HCT116 (cell line): ENCODE data around the gene GALNT2. TPM values are rescaled to one million over a fixed set of nuclear protein-coding genes. Genes with fewer than 3 reads are reported as not detected.

Experiments
- ATAC-seq: fragments of 200-7000 bp; cut with Tn5 transposase; 2 replicates; pipeline ENCODE4 v1.9.1; 2020; ENCODE audit warnings: mild to moderate bottlenecking, moderate library complexity
- BruUV-seq: library from RNA; stranded (reverse); fragments of 400-500 nt; replicated peaks from 2 replicates; lab custom pipeline; 2021; lab: Mats Ljungman, UMichigan
- CTCF ChIA-PET: fragments of 300-600 bp; sonication (Branson Sonifier 250); formaldehyde crosslinking; loops from one replicate; lab custom pipeline; 2021; ENCODE audit warnings: antibody characterized with exemption; lab: Charles Lee
- POLR2A ChIA-PET: fragments of 300-600, 350-600 bp; sonication (Branson Sonifier 250); formaldehyde crosslinking; loops from one replicate; lab custom pipeline; 2021; ENCODE audit warnings: antibody characterized with exemption; lab: Charles Lee
- RAD21 ChIA-PET, 2 experiments: fragments of 300-600 bp; sonication (Branson Sonifier 250); formaldehyde crosslinking; loops; one replicate each; lab custom pipeline; 2023; ENCODE audit warnings: low total read pairs in 2 of 2; ENCODE audit not compliant: uncharacterized antibody in 2 of 2, unreplicated experiment in 2 of 2, low non-redundant PET in 1 of 2; lab: Charles Lee
- DNase-seq: peaks from one replicate; pipeline ENCODE4 v3.0.0-alpha.2; 2010; ENCODE audit warnings: low read depth, low spot score
- H2AFZ ChIP-seq: fragments of 200-600 bp; shearing (Covaris generic), sonication (generic); 2 replicates; pipeline ENCODE4 v1.6.1; 2017; ENCODE audit warnings: low read depth, mixed run types, mixed read lengths, antibody characterized with exemption, low read length; ENCODE audit not compliant: poor library complexity, severe bottlenecking
- H3K27ac ChIP-seq: 2 replicates; pipeline ENCODE4 v1.5.1; 2012; ENCODE audit warnings: low read depth, low read length
- H3K27me3 ChIP-seq: fragments of 200-600 bp; sonication (generic); 2 replicates; pipeline ENCODE4 v1.6.1; 2016; ENCODE audit warnings: mixed run types, low read length, mixed read lengths; ENCODE audit not compliant: insufficient read depth
- H3K36me3 ChIP-seq, 2 experiments: fragments of 200-500 bp in 1 of 2; fragments of 200-600 bp in 1 of 2; sonication (Bioruptor generic) in 1 of 2; sonication (generic) in 1 of 2; 2 replicates each; pipeline versions ENCODE4 v1.5.1 to v1.6.1; 2014 to 2016; ENCODE audit warnings: low read length in 2 of 2, inconsistent platforms in 1 of 2, mixed read lengths in 1 of 2, mixed run types in 1 of 2; ENCODE audit not compliant: insufficient read depth in 2 of 2, control insufficient read depth in 1 of 2
- H3K4me1 ChIP-seq, 2 experiments: fragments of 200-600 bp in 1 of 2; sonication (generic) in 1 of 2; 2 replicates each; pipeline versions ENCODE4 v1.5.1 to v1.6.1; 2012 to 2017; ENCODE audit warnings: low read length in 2 of 2, inconsistent platforms in 1 of 2, mild to moderate bottlenecking in 1 of 2, mixed read lengths in 1 of 2, mixed run types in 1 of 2, moderate library complexity in 1 of 2; ENCODE audit not compliant: insufficient read depth in 2 of 2, control insufficient read depth in 1 of 2
- H3K4me2 ChIP-seq: fragments of 200-600 bp; sonication (generic); 2 replicates; pipeline ENCODE4 v1.6.1; 2017; ENCODE audit warnings: mixed run types, low read length, mixed read lengths
- H3K4me3 ChIP-seq, 2 experiments: fragments of 200-600 bp in 1 of 2; sonication (generic) in 1 of 2; replicated peaks in 1 of 2; 2 replicates each; pipeline ENCODE4 v1.5.1; 2011 to 2016; ENCODE audit warnings: low read length in 2 of 2, control low read depth in 1 of 2, low read depth in 1 of 2, mild to moderate bottlenecking in 1 of 2, mixed read lengths in 1 of 2, mixed run types in 1 of 2
- H3K79me2 ChIP-seq: fragments of 200-600 bp; sonication (generic); 2 replicates; pipeline ENCODE4 v1.6.1; 2017; ENCODE audit warnings: mild to moderate bottlenecking, mixed run types, low read length, moderate library complexity, mixed read lengths; ENCODE audit not compliant: insufficient read depth
- H3K9ac ChIP-seq: fragments of 200-600 bp; sonication (generic); 2 replicates; pipeline ENCODE4 v1.6.1; 2016; ENCODE audit warnings: low read length, mixed read lengths
- H3K9me2 ChIP-seq: fragments of 200-600 bp; sonication (generic), shearing (Covaris generic); 2 replicates; pipeline ENCODE4 v1.6.1; 2017; ENCODE audit warnings: mixed run types, mild to moderate bottlenecking, moderate library complexity; ENCODE audit not compliant: insufficient read depth
- H3K9me3 ChIP-seq, 2 experiments: fragments of 200-500 bp in 1 of 2; fragments of 200-600 bp in 1 of 2; sonication (Bioruptor generic) in 1 of 2; sonication (generic) in 1 of 2; 2 replicates each; pipeline ENCODE4 v1.6.1; 2014 to 2017; ENCODE audit warnings: low read length in 2 of 2, mixed read lengths in 2 of 2, inconsistent platforms in 1 of 2, low read depth in 1 of 2, mild to moderate bottlenecking in 1 of 2, mixed run types in 1 of 2, moderate library complexity in 1 of 2; ENCODE audit not compliant: control insufficient read depth in 1 of 2, insufficient read depth in 1 of 2
- H4K20me1 ChIP-seq: fragments of 200-600 bp; sonication (generic), shearing (Covaris generic); 2 replicates; pipeline ENCODE4 v1.6.1; 2017; ENCODE audit warnings: mixed run types, mild to moderate bottlenecking, moderate library complexity; ENCODE audit not compliant: insufficient read depth
- CTCF ChIP-seq, 3 experiments: fragments of 200-600 bp in 1 of 3; sonication (generic) in 1 of 3; IDR thresholded peaks in 2 of 3; conservative IDR thresholded peaks in 1 of 3; 2 replicates each; pipeline ENCODE4 v1.5.1; 2012 to 2017; ENCODE audit warnings: low read depth in 2 of 3, low read length in 2 of 3, antibody characterized with exemption in 1 of 3, borderline replicate concordance in 1 of 3, control low read depth in 1 of 3, mild to moderate bottlenecking in 1 of 3, mixed read lengths in 1 of 3, mixed run types in 1 of 3, moderate library complexity in 1 of 3; ENCODE audit not compliant: insufficient read depth in 1 of 3
- ELF1 ChIP-seq: IDR thresholded peaks from 2 replicates; pipeline ENCODE4 v1.6.1; 2012; ENCODE audit warnings: low read depth, borderline replicate concordance
- EZH2 ChIP-seq: fragments of 200-600 bp; sonication (generic); IDR thresholded peaks from 2 replicates; pipeline ENCODE4 v1.6.1; 2017; ENCODE audit warnings: antibody characterized with exemption, mixed run types
- FOSL1 ChIP-seq: IDR thresholded peaks from 2 replicates; pipeline ENCODE4 v1.6.1; 2012; ENCODE audit warnings: low read depth
- JUND ChIP-seq: IDR thresholded peaks from 2 replicates; pipeline ENCODE4 v1.6.1; 2012
- MAX ChIP-seq: IDR thresholded peaks from 2 replicates; pipeline ENCODE4 v1.6.1; 2012
- POLR2A ChIP-seq: IDR thresholded peaks from 2 replicates; pipeline ENCODE4 v1.7.0; 2011; ENCODE audit warnings: borderline replicate concordance; ENCODE audit not compliant: insufficient read depth, insufficient read length; ENCODE audit errors: extremely low read depth
- POLR2AphosphoS5 ChIP-seq: IDR thresholded peaks from 2 replicates; pipeline ENCODE4 v1.6.1; 2011; ENCODE audit warnings: mild to moderate bottlenecking, low read depth, low read length, moderate library complexity
- REST ChIP-seq: IDR thresholded peaks from 2 replicates; pipeline ENCODE4 v1.6.1; 2012; ENCODE audit warnings: low read depth
- SP1 ChIP-seq: IDR thresholded peaks from 2 replicates; pipeline ENCODE4 v1.6.1; 2012; ENCODE audit warnings: low read depth
- SRF ChIP-seq: IDR thresholded peaks from 2 replicates; pipeline ENCODE4 v1.6.1; 2012; ENCODE audit warnings: low read depth
- TCF7L2 ChIP-seq: IDR thresholded peaks from 2 replicates; pipeline ENCODE4 v1.7.0; 2011; ENCODE audit warnings: borderline replicate concordance, inconsistent platforms; ENCODE audit not compliant: insufficient read depth, insufficient read length; ENCODE audit errors: extremely low read depth
- ZFX ChIP-seq: fragments of 450-650 bp; IDR thresholded peaks from 2 replicates; pipeline ENCODE4 v1.6.1; 2017
- intact Hi-C: fragments of 100-400 bp; cut with micrococcal nuclease; formaldehyde crosslinking; loops from 2 replicates; pipeline ENCODE4 v1.10.0; 2022
- total RNA-seq: library from RNA; stranded (reverse); gene quantifications from one replicate; pipeline ENCODE4 v1.2.1, GENCODE V29; 2021; ENCODE audit not compliant: unreplicated experiment

The GALNT2 gene
- total RNA-seq, 1 experiment from 2014 or later = 40.8 TPM

GRCh38 chr1:230074762-230075161 lies 7.7 kb downstream of the GALNT2 start:
- intact Hi-C loops = no loop called here
- Histone ChIP-seq H3K9me3 (no peaks in the 10 kb centered on the region), H3K79me2 (peaks cover 50% of the 10 kb centered on the region), H3K9me2 (no peaks in the 10 kb centered on the region), H3K27ac (no peak overlapping the region), H3K36me3 (no peaks in the 10 kb centered on the region), H3K4me3 (no peak overlapping the region), H3K9ac (no peak overlapping the region), H3K4me2 (no peak overlapping the region), H3K27me3 (no peaks in the 10 kb centered on the region), H3K4me1 (no peaks in the 10 kb centered on the region), H2AFZ (no peak overlapping the region), H4K20me1 (peaks cover 3% of the 10 kb centered on the region; the same call in 1 of the 2 replicates)
- no peak for DNase-seq
- RAD21 ChIA-PET = no interaction called here
- CTCF ChIA-PET = no interaction called here
- POLR2A ChIA-PET = no interaction called here
- TF ChIP-seq POLR2A (no peak), CTCF (IDR thresholded peaks at IDR 0.05 in 2 of 3, conservative IDR thresholded peaks at IDR 0.05 in 1 of 3; ENCODE audit: borderline replicate concordance in 1 of 3, insufficient read depth in 1 of 3, low read depth in 2 of 3, low read length in 2 of 3) (no peak), TCF7L2 (no peak), ZFX (no peak)
- no peak for ATAC-seq
- no TSS peak for BruUV-seq

GRCh38 chr1:230076121-230076520 lies 9.1 kb downstream of the GALNT2 start:
- Histone ChIP-seq H3K9ac (no peak overlapping the region), H3K36me3 (no peaks in the 10 kb centered on the region), H3K27ac (no peak overlapping the region), H2AFZ (no peak overlapping the region), H3K4me3 (no peak overlapping the region), H4K20me1 (no peaks in the 10 kb centered on the region), H3K4me2 (no peak overlapping the region), H3K9me2 (no peaks in the 10 kb centered on the region), H3K27me3 (no peaks in the 10 kb centered on the region), H3K79me2 (peaks cover 48% of the 10 kb centered on the region), H3K9me3 (no peaks in the 10 kb centered on the region), H3K4me1 (no peaks in the 10 kb centered on the region)
- no peak for DNase-seq
- POLR2A ChIA-PET = no interaction called here
- RAD21 ChIA-PET = no interaction called here
- BruUV-seq = no TSS peak
- intact Hi-C loops = no loop called here
- CTCF ChIA-PET = no interaction called here
- no peak for ATAC-seq
- TF ChIP-seq FOSL1 = no peak
- no peak for TF ChIP-seq JUND
- TF ChIP-seq TCF7L2 = no peak
- TF ChIP-seq EZH2 = no peak
- TF ChIP-seq CTCF (IDR thresholded peaks at IDR 0.05 in 2 of 3, conservative IDR thresholded peaks at IDR 0.05 in 1 of 3; ENCODE audit: borderline replicate concordance in 1 of 3, insufficient read depth in 1 of 3, low read depth in 2 of 3, low read length in 2 of 3) = no peak
- TF ChIP-seq SP1 = no peak
- no peak for TF ChIP-seq POLR2AphosphoS5
- TF ChIP-seq ELF1 = no peak
- TF ChIP-seq MAX = no peak
- TF ChIP-seq REST = no peak
- no peak for TF ChIP-seq SRF
